NCI-H1436 (cell line): ENCODE results near the gene ZFP64.

Experiments used
- DNase-seq: peaks from one replicate; lab custom pipeline; 2025; lab: John Stamatoyannopoulos, UW

The ZFP64 gene

GRCh38 chr20:52104546-52105441 lies 86.8 kb downstream of the ZFP64 start:
- DNase-seq = no peak

GRCh38 chr20:52103913-52104545 lies 87.5 kb downstream of the ZFP64 start:
- DNase-seq = no peak

GRCh38 chr20:52103335-52103912 lies 88.2 kb downstream of the ZFP64 start:
- no peak for DNase-seq

- no peak for DNase-seq
Observed at GRCh38 chr20:52102559-52102958, 89.0 kb downstream of the ZFP64 start.

GRCh38 chr20:52102126-52102525 lies 89.5 kb downstream of the ZFP64 start:
- no peak for DNase-seq
